IgD-negative memory B cell (primary cell): Measurements from ENCODE around the gene ZNF750. TPM values are rescaled to one million over a fixed set of nuclear protein-coding genes. Genes with fewer than 3 reads are reported as not detected.

Experiments
- H3K27ac Mint-ChIP-seq, 3 donors: one replicate each; pipeline ENCODE4 v1.8.0; 2020 to 2022; ENCODE audit warnings: mild to moderate bottlenecking in 3 of 3, mixed read lengths in 3 of 3, moderate library complexity in 1 of 3
- H3K27me3 Mint-ChIP-seq: one replicate; pipeline ENCODE4 v1.8.0; 2021; ENCODE audit warnings: mixed read lengths
- H3K36me3 Mint-ChIP-seq: one replicate; pipeline ENCODE4 v1.8.0; 2020; ENCODE audit warnings: mild to moderate bottlenecking, mixed read lengths
- H3K4me1 Mint-ChIP-seq, 3 donors: one replicate each; pipeline ENCODE4 v1.8.0; 2020 to 2022; ENCODE audit warnings: mixed read lengths in 3 of 3, mild to moderate bottlenecking in 1 of 3
- H3K4me3 Mint-ChIP-seq, 4 donors: one replicate each; pipeline ENCODE4 v1.8.0; 2020 to 2022; ENCODE audit warnings: mild to moderate bottlenecking in 4 of 4, mixed read lengths in 4 of 4, moderate library complexity in 3 of 4
- H3K9me3 Mint-ChIP-seq, 3 donors: one replicate each; pipeline ENCODE4 v1.8.0; 2020 to 2021; ENCODE audit warnings: mixed read lengths in 3 of 3, mild to moderate bottlenecking in 1 of 3
- polyA plus RNA-seq: library from polyadenylated mRNA; unstranded; fragments of 300-500 nt; fragmentation: Illumina TruSeq; gene quantifications from one replicate; pipeline ENCODE4 v1.2.3, GENCODE V29; 2021

ZNF750 gene
- polyA plus RNA-seq, 1 donor from 2014 or later, result not detected

- Mint-ChIP-seq H3K36me3 (peaks cover 18% of the 10 kb centered on the region), H3K27ac (peak overlapping the region in 1 of 3 donors; percentile 2), H3K27me3 (no peaks in the 10 kb centered on the region), H3K4me1 (peaks cover 9 to 17% (median 16%) of the 10 kb centered on the region in 3 donors), H3K4me3 (no peak overlapping the region), H3K9me3 (peaks cover 0 to 6% (median 5%) of the 10 kb centered on the region in 3 donors)
Measured at GRCh38 chr17:82821554-82821953, 18.3 kb downstream of the ZNF750 start.

GRCh38 chr17:82820278-82821251 is 19.3 kb downstream of the ZNF750 start:
- Mint-ChIP-seq H3K27ac (peak overlapping the region in 2 of 3 donors; percentile 2 to 67), H3K36me3 (peaks cover 16% of the 10 kb centered on the region), H3K9me3 (peaks cover 0 to 6% (median 5%) of the 10 kb centered on the region in 3 donors), H3K27me3 (no peaks in the 10 kb centered on the region), H3K4me1 (peaks cover 9 to 17% (median 16%) of the 10 kb centered on the region in 3 donors), H3K4me3 (peak overlapping the region in 2 of 4 donors; percentile 0 to 62)

GRCh38 chr17:82817947-82818346 is 21.9 kb downstream of the ZNF750 start:
- H3K4me3 Mint-ChIP-seq, result no peak overlapping the region
- peaks cover 15% of the 10 kb centered on the region for H3K36me3 Mint-ChIP-seq
- no peaks in the 10 kb centered on the region for H3K27me3 Mint-ChIP-seq
- H3K27ac Mint-ChIP-seq, result no peak overlapping the region
- peaks cover 0 to 6% (median 5%) of the 10 kb centered on the region in 3 donors for H3K9me3 Mint-ChIP-seq
- H3K4me1 Mint-ChIP-seq, result peaks cover 9 to 20% (median 16%) of the 10 kb centered on the region in 3 donors

- Mint-ChIP-seq H3K36me3 (peaks cover 15% of the 10 kb centered on the region), H3K4me3 (no peak overlapping the region), H3K4me1 (peaks cover 9 to 20% (median 16%) of the 10 kb centered on the region in 3 donors), H3K27ac (no peak overlapping the region), H3K9me3 (peaks cover 0 to 6% (median 5%) of the 10 kb centered on the region in 3 donors), H3K27me3 (no peaks in the 10 kb centered on the region)
Measured at GRCh38 chr17:82816358-82816757, 23.5 kb downstream of the ZNF750 start.

GRCh38 chr17:82815790-82816305 is 24.0 kb downstream of the ZNF750 start:
- Mint-ChIP-seq H3K9me3 (peaks cover 0 to 6% (median 5%) of the 10 kb centered on the region in 3 donors), H3K4me1 (peaks cover 9 to 20% (median 14%) of the 10 kb centered on the region in 3 donors), H3K27ac (no peak overlapping the region), H3K27me3 (no peaks in the 10 kb centered on the region), H3K36me3 (peaks cover 13% of the 10 kb centered on the region), H3K4me3 (no peak overlapping the region)

- Mint-ChIP-seq H3K27ac (no peak overlapping the region), H3K4me1 (peaks cover 6 to 18% (median 14%) of the 10 kb centered on the region in 3 donors), H3K4me3 (peak overlapping the region in 1 of 4 donors; percentile 37), H3K36me3 (peaks cover 11% of the 10 kb centered on the region), H3K27me3 (no peaks in the 10 kb centered on the region), H3K9me3 (peaks cover 0 to 4% (median 3%) of the 10 kb centered on the region in 3 donors)
Measured at GRCh38 chr17:82815354-82815753, 24.5 kb downstream of the ZNF750 start.

GRCh38 chr17:82814834-82815233 is 25.0 kb downstream of the ZNF750 start:
- Mint-ChIP-seq H3K4me3 (no peak overlapping the region), H3K36me3 (peaks cover 8% of the 10 kb centered on the region), H3K9me3 (peaks cover 0 to 2% (median 0%) of the 10 kb centered on the region in 3 donors), H3K27me3 (no peaks in the 10 kb centered on the region), H3K27ac (no peak overlapping the region), H3K4me1 (peaks cover 4 to 16% (median 11%) of the 10 kb centered on the region in 3 donors)

- H3K36me3 Mint-ChIP-seq, result peaks cover 3% of the 10 kb centered on the region
- peaks cover 0 to 2% (median 0%) of the 10 kb centered on the region in 3 donors for H3K9me3 Mint-ChIP-seq
- peak overlapping the region in 2 of 3 donors; percentile 18 to 23 for H3K27ac Mint-ChIP-seq
- no peaks in the 10 kb centered on the region for H3K27me3 Mint-ChIP-seq
- no peak overlapping the region for H3K4me3 Mint-ChIP-seq
- peaks cover 4 to 6% (median 6%) of the 10 kb centered on the region in 3 donors for H3K4me1 Mint-ChIP-seq
Measured at GRCh38 chr17:82813299-82814051, 26.3 kb downstream of the ZNF750 start.

GRCh38 chr17:82812601-82813000 is 27.2 kb downstream of the ZNF750 start:
- no peaks in the 10 kb centered on the region for H3K27me3 Mint-ChIP-seq
- H3K36me3 Mint-ChIP-seq, result no peaks in the 10 kb centered on the region
- no peak overlapping the region for H3K4me3 Mint-ChIP-seq
- peaks cover 0 to under 1% (median 0%) of the 10 kb centered on the region in 3 donors for H3K9me3 Mint-ChIP-seq
- no peak overlapping the region for H3K27ac Mint-ChIP-seq
- peaks cover 0 to 3% (median under 1%) of the 10 kb centered on the region in 3 donors for H3K4me1 Mint-ChIP-seq

GRCh38 chr17:82812058-82812457 is 27.8 kb downstream of the ZNF750 start:
- H3K36me3 Mint-ChIP-seq, result no peaks in the 10 kb centered on the region
- H3K27me3 Mint-ChIP-seq, result no peaks in the 10 kb centered on the region
- no peak overlapping the region for H3K27ac Mint-ChIP-seq
- peaks cover 0 to 3% (median 0%) of the 10 kb centered on the region in 3 donors for H3K4me1 Mint-ChIP-seq
- H3K4me3 Mint-ChIP-seq, result no peak overlapping the region
- no peaks in the 10 kb centered on the region for H3K9me3 Mint-ChIP-seq

- no peaks in the 10 kb centered on the region for H3K27me3 Mint-ChIP-seq
- peaks cover 0 to 3% (median 0%) of the 10 kb centered on the region in 3 donors for H3K4me1 Mint-ChIP-seq
- H3K27ac Mint-ChIP-seq, result no peak overlapping the region
- H3K36me3 Mint-ChIP-seq, result no peaks in the 10 kb centered on the region
- no peak overlapping the region for H3K4me3 Mint-ChIP-seq
- no peaks in the 10 kb centered on the region for H3K9me3 Mint-ChIP-seq
Measured at GRCh38 chr17:82810644-82811430, 29.0 kb downstream of the ZNF750 start.

GRCh38 chr17:82808921-82809905 is 30.6 kb downstream of the ZNF750 start:
- no peaks in the 10 kb centered on the region for H3K27me3 Mint-ChIP-seq
- H3K27ac Mint-ChIP-seq, result no peak overlapping the region
- no peaks in the 10 kb centered on the region for H3K36me3 Mint-ChIP-seq
- H3K4me3 Mint-ChIP-seq, result no peak overlapping the region
- no peaks in the 10 kb centered on the region for H3K9me3 Mint-ChIP-seq
- H3K4me1 Mint-ChIP-seq, result no peaks in the 10 kb centered on the region

GRCh38 chr17:82808006-82808405 is 31.8 kb downstream of the ZNF750 start:
- H3K4me3 Mint-ChIP-seq, result no peak overlapping the region
- no peaks in the 10 kb centered on the region for H3K9me3 Mint-ChIP-seq
- H3K4me1 Mint-ChIP-seq, result no peaks in the 10 kb centered on the region
- H3K27ac Mint-ChIP-seq, result no peak overlapping the region
- H3K36me3 Mint-ChIP-seq, result no peaks in the 10 kb centered on the region
- H3K27me3 Mint-ChIP-seq, result no peaks in the 10 kb centered on the region
